K562 (cell line): ENCODE measurements around the gene RALGAPB. TPM values are rescaled to one million over a fixed set of nuclear protein-coding genes. Genes with fewer than 3 reads are reported as not detected.
"Not testable (repeated sequence)": the region's sequence is repeated elsewhere in the genome, so short reads cannot be mapped to it uniquely, and the experiment has no call there.

ENCODE experiments used
- ATAC-seq: fragments of 200-7000 bp; cut with Tn5 transposase; 3 replicates; pipeline ENCODE4 v1.9.1; 2020; ENCODE audit warnings: moderate library complexity
- BruUV-seq: library from RNA; stranded (reverse); fragments of 400-500 nt; replicated peaks from 2 replicates; lab custom pipeline; 2021; lab: Mats Ljungman, UMichigan
- CTCF ChIA-PET: fragments of 300-600 bp; formaldehyde crosslinking; extraction: SDS; loops from one replicate; lab custom pipeline; 2021; ENCODE audit warnings: low intra/inter-chr PET ratio; lab: Yijun Ruan, JAX
- POLR2A ChIA-PET: fragments of 300-600, 350-650 bp; sonication (Branson Sonifier 250); formaldehyde crosslinking; extraction: SDS; loops from one replicate; lab custom pipeline; 2021; ENCODE audit warnings: antibody characterized with exemption, inconsistent platforms; lab: Yijun Ruan, JAX
- DNase-seq, 4 experiments: peaks; one replicate each; pipeline versions ENCODE4 v3.0.0 to v3.0.0-alpha.2; 2011 to 2018; ENCODE audit warnings: low spot score in 3 of 4, mixed read lengths in 3 of 4; ENCODE audit errors: extremely low read depth in 1 of 4
- FAIRE-seq: peaks from 2 replicates; lab custom pipeline; 2011; peaks lifted over from hg19 to GRCh38; lab: Jason Lieb, UNC
- H2AFZ ChIP-seq: 2 replicates; pipeline ENCODE4 v1.6.0; 2011; ENCODE audit warnings: low read depth, low read length, control low read depth, inconsistent platforms
- H3K27ac ChIP-seq: fragments of 200-600 bp; 3 replicates; pipeline ENCODE4 v1.8.0; 2011; ENCODE audit warnings: low read depth, mild to moderate bottlenecking, control low read depth, inconsistent platforms, low read length, moderate library complexity, mixed read lengths; ENCODE audit errors: extremely low read depth
- H3K27me3 ChIP-seq, 2 experiments: fragments of 300-600 bp in 1 of 2; 2 replicates in 1 of 2; 3 replicates in 1 of 2; pipeline versions ENCODE4 v1.6.0 to v1.8.0; 2011; ENCODE audit warnings: inconsistent platforms in 2 of 2, low read length in 2 of 2, mild to moderate bottlenecking in 1 of 2, mixed read lengths in 1 of 2, moderate library complexity in 1 of 2; ENCODE audit not compliant: control insufficient read depth in 2 of 2, insufficient read depth in 2 of 2
- H3K36me3 ChIP-seq: fragments of 300-600 bp; 3 replicates; pipeline ENCODE4 v1.8.0; 2011; ENCODE audit warnings: mild to moderate bottlenecking, low read length, inconsistent platforms; ENCODE audit not compliant: control insufficient read depth, insufficient read depth
- H3K4me1 ChIP-seq, 2 experiments: fragments of 200-600 bp in 1 of 2; replicated peaks in 1 of 2; 2 replicates in 1 of 2; 3 replicates in 1 of 2; pipeline versions ENCODE4 v1.5.1 to v1.8.0; 2011; ENCODE audit warnings: inconsistent platforms in 2 of 2, low read length in 2 of 2, mild to moderate bottlenecking in 1 of 2, mixed read lengths in 1 of 2, moderate library complexity in 1 of 2; ENCODE audit not compliant: control insufficient read depth in 2 of 2, insufficient read depth in 2 of 2
- H3K4me2 ChIP-seq: 2 replicates; pipeline ENCODE4 v1.6.1; 2011; ENCODE audit warnings: low read length, control low read depth, inconsistent platforms, mixed read lengths; ENCODE audit not compliant: insufficient read depth
- H3K4me3 ChIP-seq: fragments of 200-600 bp; sonication (generic), shearing (Covaris generic); 2 replicates; pipeline ENCODE4 v1.5.1; 2016; ENCODE audit warnings: control low read depth, inconsistent platforms
- H3K79me2 ChIP-seq: fragments of 200-600 bp; 3 replicates; pipeline ENCODE4 v1.8.0; 2011; ENCODE audit warnings: low read length, inconsistent platforms; ENCODE audit not compliant: control insufficient read depth, insufficient read depth
- H3K9ac ChIP-seq, 2 experiments: 2 replicates each; pipeline versions ENCODE4 v1.6.0 to v1.6.1; 2011; ENCODE audit warnings: low read depth in 2 of 2, low read length in 2 of 2, control low read depth in 1 of 2, inconsistent platforms in 1 of 2, mild to moderate bottlenecking in 1 of 2, mixed read lengths in 1 of 2; ENCODE audit not compliant: insufficient read depth in 1 of 2
- H3K9me1 ChIP-seq: one replicate; pipeline ENCODE4 v1.6.0; 2011; ENCODE audit warnings: inconsistent platforms, mild to moderate bottlenecking, low read length, moderate library complexity; ENCODE audit not compliant: control insufficient read depth, insufficient read depth
- H3K9me3 ChIP-seq: replicated peaks from 2 replicates; pipeline ENCODE4 v1.5.1; 2011; ENCODE audit warnings: low read depth, low read length, inconsistent platforms; ENCODE audit not compliant: control insufficient read depth, insufficient read depth
- H4K20me1 ChIP-seq: replicated peaks from 2 replicates; pipeline ENCODE4 v1.6.1; 2011; ENCODE audit warnings: low read length, inconsistent platforms, mixed read lengths; ENCODE audit not compliant: control insufficient read depth, insufficient read depth
- ZNF512 ChIP-seq: IDR thresholded peaks from 2 replicates; pipeline ENCODE4 v1.6.1; 2016; ENCODE audit warnings: missing genetic modification characterization, missing compliant biosample characterization
- ZNF518B ChIP-seq: fragments of 250-450 bp; sonication (Bioruptor Pico); IDR thresholded peaks from 2 replicates; pipeline ENCODE4 v1.5.0; 2021; ENCODE audit warnings: mild to moderate bottlenecking, moderate library complexity
- ZNF609 ChIP-seq: sonication (generic); formaldehyde crosslinking; IDR thresholded peaks from 2 replicates; pipeline ENCODE4 v1.8.1; 2023; ENCODE audit warnings: missing genetic modification reagents, mild to moderate bottlenecking, borderline replicate concordance
- WGBS: fragments of 100-300 bp; shearing (Covaris generic); methylation state at CpG from one replicate; pipeline ENCODE4 v1.1.6; 2016; ENCODE audit warnings: low coverage, mixed read lengths; ENCODE audit not compliant: insufficient coverage; ENCODE audit errors: missing lambda C conversion rate; 5-methylcytosine and 5-hydroxymethylcytosine counted together
- in situ Hi-C: fragments of 300-500 bp; cut with MboI; formaldehyde crosslinking; loops from 4 replicates; pipeline ENCODE4 v1.15.0; 2018; ENCODE audit warnings: inconsistent platforms, mixed read lengths
- intact Hi-C: fragments of 100-400 bp; cut with micrococcal nuclease; formaldehyde crosslinking; loops from 2 replicates; pipeline ENCODE4 v1.14.2; 2022
- polyA plus RNA-seq, 8 experiments: library from polyadenylated mRNA; depleted of rRNA in 4 of 8; stranded (reverse) in 5 of 8; unstranded in 3 of 8; fragments of >200 nt; fragmentation: Nextera tagmentation in 2 of 8; fragmentation: Illumina TruSeq in 1 of 8; extraction: Ambion mirVana in 2 of 8; extraction: Trizol in 1 of 8; gene quantifications; 2 replicates each; pipeline versions ENCODE4 v1.2.1 to v1.2.3, GENCODE V29; 2011 to 2014; ENCODE audit warnings: inconsistent platforms in 1 of 8, missing spikeins in 1 of 8
- total RNA-seq, 7 experiments: library from RNA; depleted of rRNA in 6 of 7; stranded (reverse); fragments of >200 nt in 6 of 7; fragmentation: Illumina TruSeq in 2 of 7; extraction: Trizol in 2 of 7; gene quantifications; 2 replicates each; pipeline versions ENCODE4 v1.2.1 to v1.2.3, GENCODE V29; 2011 to 2021; ENCODE audit warnings: low replicate concordance in 1 of 7

Gene RALGAPB
- total and polyA plus RNA-seq, 9 of the 15 experiments (the other 6 are each of a cell fraction or from before 2014, with no cell fraction given): 4.3 to 25.6 (median 13.6) TPM

- TF ChIP-seq ZNF518B (CRISPR knock-in tag) (no peak), ZNF609 (CRISPR knock-in tag) (no peak), ZNF512 (tag) (no peak)
These were observed 34.8 kb upstream of the RALGAPB start (continued) for GRCh38 chr20:38437796-38438195.

- CTCF ChIA-PET, DNase-seq, ATAC-seq, FAIRE-seq, H3K4me1 ChIP-seq, in situ Hi-C loops, H3K36me3 ChIP-seq, H3K9me1 ChIP-seq, H3K27me3 ChIP-seq, BruUV-seq, H3K27ac ChIP-seq, H4K20me1 ChIP-seq, intact Hi-C loops, H3K9ac ChIP-seq, H3K9me3 ChIP-seq, H2AFZ ChIP-seq, H3K79me2 ChIP-seq, H3K4me3 ChIP-seq, H3K4me2 ChIP-seq: not testable (repeated sequence)
- POLR2A ChIA-PET: interaction anchor here (0.6 to 1.5 kb wide), 3 partner anchors 10 to 34 kb away, joined by 3 to 6 read pairs (median 3); no protein-coding TSS in a partner anchor
- WGBS: 68% methylated on average over 7 of the region's 8 CpGs
These were observed 31.5 kb upstream of the RALGAPB start for GRCh38 chr20:38441110-38441509.
